Peyer's patch (tissue), 4 donors: ENCODE data around the gene RSU1. TPM values are rescaled to one million over a fixed set of nuclear protein-coding genes. Genes with fewer than 3 reads are reported as not detected.
A peak's percentile ranks its signal among the peaks of the same experiment; 100 is the strongest.

Experiments used
- DNase-seq, 3 donors: peaks; one replicate each; pipeline ENCODE4 v3.0.0-alpha.2; 2017 to 2019
- H3K27ac ChIP-seq, 4 donors: fragments of 200-600 bp; sonication (generic); one replicate each; pipeline ENCODE4 v1.5.1; 2016 to 2019
- H3K27me3 ChIP-seq, 2 donors: fragments of 200-600 bp; sonication (generic); one replicate each; pipeline ENCODE4 v1.5.1; 2019
- H3K36me3 ChIP-seq, 3 donors: fragments of 200-600 bp; sonication (generic); one replicate each; pipeline ENCODE4 v1.5.1; 2016 to 2019
- H3K4me1 ChIP-seq, 4 donors: fragments of 200-600 bp; sonication (generic); one replicate each; pipeline ENCODE4 v1.5.1; 2016 to 2019
- H3K4me3 ChIP-seq, 4 donors: fragments of 200-600 bp; sonication (generic); 1 replicate in 3 of 4; 2 replicates in 1 of 4; pipeline ENCODE4 v1.5.1; 2016 to 2019; ENCODE audit warnings: mild to moderate bottlenecking in 1 of 4
- H3K9me3 ChIP-seq, 4 donors: fragments of 200-600 bp; sonication (generic); one replicate each; pipeline ENCODE4 v1.5.1; 2016 to 2019; ENCODE audit warnings: mild to moderate bottlenecking in 1 of 4
- CTCF ChIP-seq, 6 experiments: fragments of 450-650 bp in 4 of 6; fragments of 200-600 bp in 2 of 6; sonication (generic) in 1 of 6; IDR thresholded peaks; one replicate each; pipeline ENCODE4 v1.5.1; 2017 to 2019; ENCODE audit warnings: antibody characterized with exemption in 6 of 6, mild to moderate bottlenecking in 3 of 6, moderate library complexity in 1 of 6
- POLR2A ChIP-seq, 2 donors: fragments of 450-650 bp; IDR thresholded peaks; one replicate each; pipeline ENCODE4 v1.5.1; 2017; ENCODE audit warnings: antibody characterized with exemption in 2 of 2, mild to moderate bottlenecking in 2 of 2, moderate library complexity in 2 of 2
- total RNA-seq, 4 donors: library from RNA; depleted of rRNA; stranded (reverse); fragments of >200 nt; gene quantifications; one replicate each; pipeline ENCODE4 v1.1.0, GENCODE V29; 2016

The RSU1 gene
- total RNA-seq, 4 donors from 2014 or later = 14.5 to 31.4 (median 23.5) TPM

- Histone ChIP-seq H3K36me3 (no peaks in the 10 kb centered on the region), H3K4me1 (peaks cover 0 to 14% (median 3%) of the 10 kb centered on the region in 4 donors), H3K27ac (no peak overlapping the region), H3K27me3 (no peaks in the 10 kb centered on the region), H3K9me3 (peaks cover 0 to 12% (median 4%) of the 10 kb centered on the region in 4 donors), H3K4me3 (no peak overlapping the region)
- TF ChIP-seq CTCF (IDR thresholded peaks at IDR 0.05) (no peak), POLR2A (IDR thresholded peaks at IDR 0.05) (no peak)
- DNase-seq = no peak
Observed at GRCh38 chr10:16820421-16820820, 3.2 kb upstream of the RSU1 start.

GRCh38 chr10:16820018-16820417, 2.8 kb upstream of the RSU1 start:
- Histone ChIP-seq H3K27ac (no peak overlapping the region), H3K36me3 (no peaks in the 10 kb centered on the region), H3K9me3 (peaks cover 0 to 12% (median 4%) of the 10 kb centered on the region in 4 donors), H3K4me1 (peaks cover 0 to 14% (median 3%) of the 10 kb centered on the region in 4 donors), H3K27me3 (no peaks in the 10 kb centered on the region), H3K4me3 (no peak overlapping the region)
- DNase-seq = no peak
- TF ChIP-seq POLR2A (IDR thresholded peaks at IDR 0.05) = no peak
- TF ChIP-seq CTCF (IDR thresholded peaks at IDR 0.05) = no peak

- no peak for TF ChIP-seq POLR2A (IDR thresholded peaks at IDR 0.05)
- TF ChIP-seq CTCF (IDR thresholded peaks at IDR 0.05) = no peak
- Histone ChIP-seq H3K27me3 (no peaks in the 10 kb centered on the region), H3K27ac (no peak overlapping the region), H3K4me3 (no peak overlapping the region), H3K36me3 (no peaks in the 10 kb centered on the region), H3K4me1 (peaks cover 0 to 14% (median 3%) of the 10 kb centered on the region in 4 donors), H3K9me3 (peaks cover 0 to 12% (median 4%) of the 10 kb centered on the region in 4 donors)
- DNase-seq = no peak
Observed at GRCh38 chr10:16819436-16819835, 2.2 kb upstream of the RSU1 start.

- Histone ChIP-seq H3K27me3 (no peaks in the 10 kb centered on the region), H3K27ac (no peak overlapping the region), H3K4me1 (peaks cover 0 to 14% (median 3%) of the 10 kb centered on the region in 4 donors), H3K9me3 (peaks cover 0 to 12% (median 4%) of the 10 kb centered on the region in 4 donors), H3K4me3 (no peak overlapping the region), H3K36me3 (no peaks in the 10 kb centered on the region)
- DNase-seq = no peak
- TF ChIP-seq POLR2A (IDR thresholded peaks at IDR 0.05) = no peak
- no peak for TF ChIP-seq CTCF (IDR thresholded peaks at IDR 0.05)
Observed at GRCh38 chr10:16819026-16819425, 1.8 kb upstream of the RSU1 start.

- Histone ChIP-seq H3K4me3 (peak overlapping the region; percentile 51 to 82 (median 76)), H3K9me3 (peaks cover 0 to under 1% (median 0%) of the 10 kb centered on the region in 4 donors), H3K36me3 (no peaks in the 10 kb centered on the region), H3K27ac (peak overlapping the region; percentile 65 to 87 (median 71)), H3K27me3 (no peaks in the 10 kb centered on the region), H3K4me1 (peaks cover 0 to 14% (median 3%) of the 10 kb centered on the region in 4 donors)
- TF ChIP-seq POLR2A (IDR thresholded peaks at IDR 0.05) (no peak), CTCF (IDR thresholded peaks at IDR 0.05) (no peak)
- DNase-seq = no peak
Observed at GRCh38 chr10:16816830-16817124, 447 bp downstream of the RSU1 start.

GRCh38 chr10:16816171-16816570, 1.1 kb downstream of the RSU1 start:
- no peak overlapping the region for H3K27ac ChIP-seq
- peaks cover 0 to 14% (median 3%) of the 10 kb centered on the region in 4 donors for H3K4me1 ChIP-seq
- no peak for DNase-seq
- no peaks in the 10 kb centered on the region for H3K9me3 ChIP-seq
- no peaks in the 10 kb centered on the region for H3K27me3 ChIP-seq
- no peaks in the 10 kb centered on the region for H3K36me3 ChIP-seq
- TF ChIP-seq POLR2A (IDR thresholded peaks at IDR 0.05) (no peak), CTCF (IDR thresholded peaks at IDR 0.05) (no peak)
- H3K4me3 ChIP-seq = peak overlapping the region in 3 of 4 donors; percentile 51 to 82 (median 74)
